Stimulated activated CD4-positive, alpha-beta T cell treated with anti-CD3 and anti-CD28 coated beads, Interleukin-4, amount 100 ng/mL, for 4 hours (primary cell): ENCODE results near the gene STK38L.
A peak's percentile ranks its signal among the peaks of the same experiment; 100 is the strongest.
"Not testable (repeated sequence)": the region's sequence is repeated elsewhere in the genome, so short reads cannot be mapped to it uniquely, and the experiment has no call there.

Source experiments
- DNase-seq, 2 experiments: peaks; one replicate each; pipeline ENCODE4 v3.0.0-alpha.2; 2020

STK38L gene

GRCh38 chr12:27229367-27229766 is 14.7 kb upstream of the STK38L start:
- no peak for DNase-seq

GRCh38 chr12:27231374-27231773 is 12.7 kb upstream of the STK38L start:
- not testable (repeated sequence) for DNase-seq

- DNase-seq = no peak
Observed at GRCh38 chr12:27233814-27234213, 10.3 kb upstream of the STK38L start.

- no peak for DNase-seq
Observed at GRCh38 chr12:27236498-27236897, 7.6 kb upstream of the STK38L start.

- DNase-seq = no peak
Observed at GRCh38 chr12:27237790-27238771, 6.0 kb upstream of the STK38L start.

GRCh38 chr12:27243006-27243405 is 1.1 kb upstream of the STK38L start:
- DNase-seq = no peak

GRCh38 chr12:27244689-27245488 is 803 bp downstream of the STK38L start:
- peak in 1 of 2 experiments; percentile 15 for DNase-seq

GRCh38 chr12:27246141-27246540 is 2.1 kb downstream of the STK38L start:
- DNase-seq = no peak

- no peak for DNase-seq
Observed at GRCh38 chr12:27246774-27247173, 2.7 kb downstream of the STK38L start.

GRCh38 chr12:27252934-27253333 is 8.8 kb downstream of the STK38L start:
- DNase-seq = no peak

- DNase-seq = no peak
Observed at GRCh38 chr12:27253347-27253746, 9.3 kb downstream of the STK38L start.

- DNase-seq = no peak
Observed at GRCh38 chr12:27255806-27256205, 11.7 kb downstream of the STK38L start.

GRCh38 chr12:27257104-27257843 is 13.2 kb downstream of the STK38L start:
- DNase-seq = no peak

- no peak for DNase-seq
Observed at GRCh38 chr12:27260746-27261145, 16.7 kb downstream of the STK38L start.

GRCh38 chr12:27261866-27262265 is 17.8 kb downstream of the STK38L start:
- DNase-seq = no peak

GRCh38 chr12:27270148-27270547 is 26.1 kb downstream of the STK38L start:
- no peak for DNase-seq

GRCh38 chr12:27271206-27271605 is 27.1 kb downstream of the STK38L start:
- no peak for DNase-seq

- DNase-seq = no peak
Observed at GRCh38 chr12:27272373-27273028, 28.4 kb downstream of the STK38L start.

GRCh38 chr12:27273114-27273513 is 29.0 kb downstream of the STK38L start:
- no peak for DNase-seq

- no peak for DNase-seq
Observed at GRCh38 chr12:27274706-27275105, 30.6 kb downstream of the STK38L start.

- DNase-seq = no peak
Observed at GRCh38 chr12:27276275-27276674, 32.2 kb downstream of the STK38L start.

GRCh38 chr12:27277846-27278260 is 33.8 kb downstream of the STK38L start:
- no peak for DNase-seq
